Stimulated activated CD4-positive, alpha-beta T cell treated with anti-CD3 and anti-CD28 coated beads, Interleukin-1b, Interleukin-23, amount 100 ng/mL, for 4 hours (primary cell): ENCODE results near the gene C17orf114.

Experiments
- DNase-seq, 2 donors: peaks; one replicate each; pipeline ENCODE4 v3.0.0-alpha.2; 2020; ENCODE audit warnings: low read depth in 2 of 2

C17orf114 gene

DNA sequence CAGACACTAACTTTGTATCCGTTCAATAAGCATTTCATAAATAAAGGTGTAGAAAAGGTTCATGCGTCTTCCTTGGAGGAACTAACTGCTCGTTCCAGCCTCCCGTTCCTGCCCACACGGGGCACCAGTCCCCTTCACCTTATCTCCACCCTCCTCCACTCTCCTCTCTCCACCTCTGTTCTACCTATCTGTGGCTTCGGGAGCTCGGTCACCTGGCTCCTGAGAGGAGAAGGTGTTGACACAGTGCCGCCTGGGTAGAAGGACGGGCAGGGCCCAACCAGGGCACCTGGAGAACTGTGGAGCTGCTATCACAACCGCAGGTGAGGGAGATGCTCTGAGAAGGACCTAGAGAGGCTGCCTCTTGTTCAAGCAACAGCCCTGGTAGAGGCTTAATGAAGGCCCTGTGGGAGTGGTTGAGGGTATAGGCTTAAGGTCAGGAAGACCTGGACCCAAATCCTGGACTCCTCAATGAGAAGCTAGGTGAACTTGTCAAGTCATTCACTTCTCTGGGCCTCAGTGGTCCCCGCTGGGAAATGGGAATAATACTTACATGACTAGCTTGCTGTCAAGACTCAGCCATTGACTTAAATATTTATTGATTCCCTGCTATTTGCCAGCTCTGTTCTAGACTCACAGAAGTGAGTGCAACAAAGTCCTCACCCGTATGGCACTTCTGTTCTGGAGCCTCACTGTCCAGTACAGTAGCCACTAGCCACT, 21.4 kb upstream of the C17orf114 start:
- no peak for DNase-seq

- DNase-seq, result no peak
These were observed 20.7 kb upstream of the C17orf114 start for GRCh38 chr17:4822835-4823234.

DNA sequence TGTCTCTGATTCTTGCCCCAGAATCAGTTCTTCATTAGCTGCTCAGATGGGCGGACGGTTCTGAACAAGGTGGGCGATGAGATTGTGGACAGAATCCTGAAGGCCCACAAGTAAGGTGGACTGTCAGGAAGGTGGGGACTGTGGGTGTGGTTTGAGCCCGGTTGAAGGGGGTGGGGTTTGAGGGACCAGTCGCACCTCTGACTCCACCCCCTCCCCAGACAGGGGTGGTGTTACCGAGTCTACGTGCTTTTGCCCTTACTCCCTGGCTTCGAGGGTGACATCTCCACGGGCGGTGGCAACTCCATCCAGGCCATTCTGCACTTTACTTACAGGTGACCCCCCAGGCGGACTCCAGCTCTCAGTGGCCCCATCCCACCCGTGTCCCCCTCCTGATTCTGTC, 16.1 kb upstream of the C17orf114 start:
- no peak for DNase-seq

DNA sequence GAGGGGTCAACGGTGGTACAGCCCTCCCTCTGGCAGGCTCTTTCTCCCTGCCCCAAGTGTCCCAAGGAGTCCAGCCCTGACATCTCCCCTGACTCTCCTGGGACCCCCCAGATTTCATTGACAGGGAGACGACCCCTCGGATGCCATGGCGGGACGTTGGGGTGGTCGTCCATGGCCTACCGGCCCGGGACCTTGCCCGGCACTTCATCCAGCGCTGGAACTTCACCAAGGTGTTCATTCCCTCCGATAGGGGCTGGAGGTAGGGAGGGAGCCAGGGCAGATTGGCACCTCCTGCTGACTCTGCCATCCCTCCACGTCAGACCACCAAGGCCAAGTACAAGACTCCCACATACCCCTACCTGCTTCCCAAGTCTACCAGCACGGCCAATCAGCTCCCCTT, 14.7 kb upstream of the C17orf114 start:
- no peak for DNase-seq

DNA sequence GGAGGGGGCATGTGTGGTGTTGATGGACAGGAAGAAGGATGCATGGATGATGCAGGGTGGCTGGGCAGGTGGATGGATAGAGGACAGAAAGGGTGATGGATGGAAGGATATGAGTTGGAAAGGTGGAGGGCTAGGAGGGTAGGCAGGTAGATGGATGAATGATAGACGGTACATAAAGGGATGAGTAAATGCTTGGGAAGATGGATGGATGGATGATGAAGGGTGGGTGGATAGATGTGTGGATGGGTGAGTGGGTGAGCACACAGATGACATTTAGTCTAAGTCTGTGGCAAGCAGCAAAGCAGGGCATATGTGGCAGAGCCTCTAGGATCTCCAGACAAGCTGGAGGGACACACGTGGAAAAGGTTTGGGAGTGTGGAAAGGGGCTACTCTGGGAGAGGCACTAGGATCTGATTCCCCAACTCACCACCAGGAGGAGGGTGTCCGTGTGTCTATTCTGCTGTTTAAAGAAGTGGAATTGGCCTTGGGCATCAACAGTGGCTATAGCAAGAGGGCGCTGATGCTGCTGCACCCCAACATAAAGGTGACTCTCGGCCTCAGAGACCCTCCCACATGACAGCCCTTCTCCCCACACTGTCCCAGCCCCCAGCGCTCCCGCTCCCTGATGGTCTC, 13.0 kb upstream of the C17orf114 start:
- DNase-seq, result no peak

GRCh38 chr17:4812690-4813089, 10.6 kb upstream of the C17orf114 start:
- no peak for DNase-seq

DNA sequence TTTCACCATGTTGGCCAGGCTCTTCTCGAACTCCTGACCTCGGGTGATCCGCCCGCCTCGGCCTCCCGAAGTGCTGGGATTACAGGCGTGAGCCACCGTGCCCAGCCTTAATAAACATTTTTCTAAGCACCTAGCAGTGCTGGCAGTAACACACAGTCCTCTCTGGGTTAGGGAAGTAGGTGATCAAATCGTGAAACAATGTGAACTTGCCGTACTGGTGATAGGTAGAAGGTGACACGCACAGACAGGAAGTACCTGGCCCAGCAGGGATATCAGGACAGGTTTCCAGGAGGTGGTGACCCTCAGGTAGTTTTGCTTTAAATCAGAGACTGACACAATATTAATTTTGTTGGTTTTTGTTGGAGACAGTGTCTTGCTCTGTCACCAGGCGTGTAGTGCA, 9.3 kb upstream of the C17orf114 start:
- no peak for DNase-seq

DNA sequence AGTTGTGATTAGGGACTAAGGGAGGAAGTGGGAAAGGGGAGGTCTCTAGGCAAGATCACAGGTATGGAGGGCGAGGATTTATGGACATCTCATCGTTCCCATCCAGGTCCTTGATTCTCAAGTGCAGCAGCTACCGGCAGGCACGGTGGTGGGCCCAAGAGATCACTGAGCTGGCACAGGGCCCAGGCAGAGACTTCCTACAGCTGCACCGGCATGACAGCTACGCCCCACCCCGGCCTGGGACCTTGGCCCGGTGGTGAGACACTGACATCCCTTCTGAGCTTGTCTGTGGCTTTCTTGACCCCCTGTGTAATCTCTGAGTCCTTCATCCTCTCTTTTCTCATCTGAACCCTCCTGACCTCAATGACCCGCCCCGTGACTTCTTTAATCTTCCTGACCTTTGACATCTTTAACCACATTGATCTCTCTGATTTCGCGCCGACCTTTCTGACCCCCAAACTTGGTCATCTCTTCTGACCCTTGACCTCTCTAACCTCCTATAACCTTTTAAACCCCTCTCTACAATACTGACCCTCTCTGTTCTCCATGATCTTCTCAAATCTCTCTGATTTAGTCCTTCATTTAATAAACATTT, 8.7 kb upstream of the C17orf114 start:
- DNase-seq, result no peak

DNA sequence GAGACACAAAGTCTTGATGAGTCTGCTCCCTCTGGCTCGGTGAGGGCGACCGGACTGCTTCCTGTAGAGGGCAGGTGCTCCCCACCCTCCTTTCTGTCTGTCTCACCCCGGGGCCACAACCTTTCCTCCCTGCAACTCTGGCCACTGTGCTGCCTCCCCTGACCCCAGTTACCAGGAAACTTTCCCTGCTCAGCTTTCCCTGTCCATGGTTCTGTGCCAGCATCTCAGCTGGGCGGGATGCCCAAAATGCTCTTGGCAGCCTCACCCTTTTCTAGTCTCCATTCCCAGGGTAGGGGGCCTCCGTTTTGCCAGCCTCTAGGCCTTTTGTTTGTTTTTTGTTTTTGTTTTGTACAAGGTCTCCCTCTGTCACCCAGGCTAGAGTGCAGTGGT, 6.2 kb upstream of the C17orf114 start:
- no peak for DNase-seq

DNA sequence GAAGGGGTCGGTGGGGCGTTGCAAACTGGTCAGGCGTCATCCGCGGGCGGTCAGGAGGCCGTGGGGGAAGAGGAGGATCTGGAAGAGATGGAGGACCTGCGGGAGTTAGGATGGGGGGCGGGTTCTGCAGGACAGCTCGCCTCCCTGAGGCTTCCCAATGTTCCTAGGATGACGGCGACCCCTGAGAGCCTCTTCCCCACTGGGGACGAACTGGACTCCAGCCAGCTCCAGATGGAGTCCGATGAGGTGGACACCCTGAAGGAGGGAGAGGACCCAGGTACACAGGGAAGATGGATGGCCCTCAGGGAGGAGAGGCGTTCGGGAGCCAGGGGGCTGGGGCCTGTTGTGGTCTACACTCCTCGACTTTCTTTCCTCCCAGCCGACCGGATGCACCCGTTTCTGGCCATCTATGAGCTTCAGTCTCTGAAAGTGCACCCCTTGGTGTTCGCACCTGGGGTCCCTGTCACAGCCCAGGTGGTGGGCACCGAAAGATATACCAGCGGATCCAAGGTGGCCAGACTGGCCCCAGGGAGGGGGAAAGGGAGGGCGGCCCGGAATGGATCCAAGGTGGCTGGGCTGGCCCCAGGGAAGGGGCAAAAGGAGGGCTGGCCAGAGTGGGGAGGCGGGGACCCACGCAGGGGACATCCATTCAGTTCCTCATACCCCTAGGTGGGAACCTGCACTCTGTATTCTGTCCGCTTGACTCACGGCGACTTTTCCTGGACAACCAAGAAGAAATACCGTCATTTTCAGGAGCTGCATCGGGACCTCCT, 5.7 kb upstream of the C17orf114 start:
- DNase-seq, result no peak

- peak; percentile 76 to 87 for DNase-seq
These were observed 4.9 kb upstream of the C17orf114 start, which contains the start of gene PLD2 for GRCh38 chr17:4806777-4807604. Gene PLD2 (plus strand): TSS chr17:4807152. CDS start chr17:4807773, 621 bp downstream.

GRCh38 chr17:4806456-4806776, 4.3 kb upstream of the C17orf114 start:
- DNase-seq, result no peak

DNA sequence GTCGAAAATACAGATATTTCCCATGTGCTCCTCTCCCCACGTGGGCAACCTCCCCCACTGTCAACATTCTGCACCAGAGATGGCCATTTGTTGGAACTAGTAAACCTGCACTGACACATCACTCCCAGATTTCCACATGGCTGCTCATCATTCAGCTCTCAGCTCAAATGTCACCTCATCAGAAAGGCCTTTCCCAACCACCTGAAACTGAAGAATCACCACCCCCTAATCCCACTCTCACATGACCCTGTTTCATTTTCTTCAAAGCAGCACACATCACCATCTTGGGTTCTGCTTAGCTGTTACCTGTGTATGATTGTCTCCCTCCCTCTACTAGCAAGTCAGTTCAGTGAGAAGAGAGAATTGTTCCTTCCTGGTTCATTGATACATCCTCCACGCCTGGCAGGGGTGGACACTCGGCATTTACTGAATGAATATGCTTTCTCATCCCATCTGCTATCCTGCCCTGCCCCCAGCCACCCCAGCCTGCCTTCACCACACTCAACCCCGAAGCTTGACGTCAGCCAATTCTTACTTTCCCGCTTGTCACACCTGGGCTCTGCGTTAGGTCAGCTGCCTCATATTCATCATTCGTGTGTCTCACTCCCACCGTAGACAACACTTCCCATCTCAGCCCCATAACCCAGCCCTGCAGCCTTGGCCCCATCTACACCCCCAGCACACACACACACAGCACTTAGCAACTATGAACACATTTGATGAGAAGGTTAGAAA, 1.5 kb downstream of the C17orf114 start:
- DNase-seq, result no peak

DNA sequence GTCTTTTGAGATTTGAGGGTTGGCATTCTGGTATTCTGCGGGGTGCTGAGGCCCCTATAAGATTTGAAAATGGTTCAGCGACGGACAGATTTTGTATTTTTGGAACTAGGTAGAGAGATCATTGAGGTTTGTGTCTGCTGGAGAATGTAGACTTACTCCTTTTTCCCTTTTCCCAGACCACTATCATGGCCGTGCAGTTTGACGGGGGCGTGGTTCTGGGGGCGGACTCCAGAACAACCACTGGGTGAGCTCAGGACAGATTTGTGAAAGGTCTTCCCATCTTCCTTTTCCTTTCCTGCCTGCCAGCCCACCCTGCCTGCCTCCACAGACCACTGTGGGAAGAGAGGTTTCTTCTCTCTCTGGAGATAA, 5.6 kb downstream of the C17orf114 start:
- DNase-seq, result no peak

GRCh38 chr17:4795168-4795567, 7.0 kb downstream of the C17orf114 start:
- no peak for DNase-seq

DNA sequence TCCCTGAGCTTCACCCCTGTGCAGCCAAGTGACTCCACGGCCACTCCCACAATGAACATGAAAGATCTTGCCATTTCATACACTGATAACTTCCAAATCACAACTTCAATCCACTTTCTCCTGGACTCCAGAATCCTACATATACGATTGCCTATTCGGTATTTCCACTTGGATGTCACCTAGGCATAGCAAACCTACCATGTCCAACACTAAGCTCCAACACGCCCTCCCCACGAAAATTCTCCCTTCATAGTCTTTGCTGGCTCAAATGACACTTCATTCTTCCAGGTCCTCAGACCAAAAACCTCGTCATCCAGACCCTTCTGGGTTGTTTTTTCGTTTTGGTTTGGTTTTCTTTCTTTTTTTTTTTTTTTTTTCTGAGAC, 11.4 kb downstream of the C17orf114 start:
- no peak for DNase-seq

- DNase-seq, result peak; percentile 61 to 71
These were observed 12.0 kb downstream of the C17orf114 start for GRCh38 chr17:4789951-4790704.

- no peak for DNase-seq
These were observed 12.5 kb downstream of the C17orf114 start for GRCh38 chr17:4789701-4789950.

GRCh38 chr17:4788807-4789700, 13.1 kb downstream of the C17orf114 start, which contains the start of gene GLTPD2:
Gene GLTPD2 (plus strand): TSS chr17:4788964. CDS start chr17:4789012, 48 bp downstream.
- DNase-seq, result no peak
